ENCODE data around the gene NKD2.

DNA sequence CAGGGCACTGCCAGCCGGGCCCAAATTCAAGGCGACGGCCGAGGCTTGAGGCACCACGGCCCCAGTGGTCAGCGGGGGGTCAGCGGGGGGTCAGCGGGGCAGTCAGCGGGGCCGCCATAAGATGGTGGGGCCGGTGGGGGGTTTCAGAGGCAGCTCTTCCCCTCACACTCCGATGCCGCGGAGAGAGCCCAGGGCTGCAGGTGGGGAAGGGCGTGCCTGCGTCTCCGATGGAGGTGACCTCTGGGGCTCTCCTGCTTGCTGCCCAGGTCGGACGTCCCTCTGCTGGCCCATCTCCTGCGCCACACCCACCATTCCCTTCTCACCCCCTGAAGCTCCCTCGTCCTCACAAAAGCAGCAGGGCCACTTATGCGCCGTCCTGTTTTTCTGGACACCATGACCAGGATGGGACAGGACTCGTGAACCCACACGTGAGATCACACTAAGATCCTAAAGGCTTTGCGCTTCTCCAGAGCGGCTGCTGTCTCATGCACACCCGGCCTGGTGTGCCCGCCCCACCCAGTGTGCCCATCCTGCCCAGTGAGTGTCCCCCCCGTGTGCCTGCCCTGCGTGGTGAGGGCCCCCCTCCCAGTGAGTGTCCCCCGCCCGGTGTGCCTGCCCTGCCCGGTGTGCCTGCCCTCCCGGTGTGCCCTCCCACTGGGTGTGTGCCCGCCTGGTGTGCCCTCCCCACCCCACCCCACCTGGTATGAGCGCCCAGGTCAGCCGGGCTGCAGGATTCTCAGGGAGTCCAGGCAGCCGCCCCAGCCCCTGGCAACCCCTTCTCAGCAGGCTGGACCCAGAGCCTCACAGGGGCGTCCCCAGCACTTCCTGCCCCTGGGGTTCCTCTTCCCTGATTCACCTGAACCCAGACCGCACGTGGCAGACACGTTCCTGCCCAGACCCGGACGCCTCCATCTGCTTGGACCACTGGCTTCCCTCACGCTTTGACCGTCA, 48.7 kb upstream of the NKD2 start:
- TF ChIP-seq, protein P1, sequence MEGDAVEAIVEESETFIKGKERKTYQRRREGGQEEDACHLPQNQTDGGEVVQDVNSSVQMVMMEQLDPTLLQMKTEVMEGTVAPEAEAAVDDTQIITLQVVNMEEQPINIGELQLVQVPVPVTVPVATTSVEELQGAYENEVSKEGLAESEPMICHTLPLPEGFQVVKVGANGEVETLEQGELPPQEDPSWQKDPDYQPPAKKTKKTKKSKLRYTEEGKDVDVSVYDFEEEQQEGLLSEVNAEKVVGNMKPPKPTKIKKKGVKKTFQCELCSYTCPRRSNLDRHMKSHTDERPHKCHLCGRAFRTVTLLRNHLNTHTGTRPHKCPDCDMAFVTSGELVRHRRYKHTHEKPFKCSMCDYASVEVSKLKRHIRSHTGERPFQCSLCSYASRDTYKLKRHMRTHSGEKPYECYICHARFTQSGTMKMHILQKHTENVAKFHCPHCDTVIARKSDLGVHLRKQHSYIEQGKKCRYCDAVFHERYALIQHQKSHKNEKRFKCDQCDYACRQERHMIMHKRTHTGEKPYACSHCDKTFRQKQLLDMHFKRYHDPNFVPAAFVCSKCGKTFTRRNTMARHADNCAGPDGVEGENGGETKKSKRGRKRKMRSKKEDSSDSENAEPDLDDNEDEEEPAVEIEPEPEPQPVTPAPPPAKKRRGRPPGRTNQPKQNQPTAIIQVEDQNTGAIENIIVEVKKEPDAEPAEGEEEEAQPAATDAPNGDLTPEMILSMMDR (IDR thresholded peaks at IDR 0.05; ENCODE audit: insufficient read depth, low read depth, low read length): no peak
- no peak for TF ChIP-seq EZH2 (IDR thresholded peaks at IDR 0.05; ENCODE audit: insufficient read depth, low read length)

Measured in astrocyte (in vitro differentiated cells and primary cell).